Measurements from ENCODE around the gene TTC7B.

TTC7B gene

GRCh38 chr14:90669731-90670130 is 146.5 kb downstream of the TTC7B start:
- no peak overlapping the region for H3K27ac ChIP-seq
- TF ChIP-seq CTCF (conservative IDR thresholded peaks at IDR 0.05) = no peak

GRCh38 chr14:90666571-90666970 is 149.7 kb downstream of the TTC7B start:
- H3K27ac ChIP-seq = peak overlapping the region; percentile 33; the same call in 1 of the 2 replicates
- no peak for TF ChIP-seq CTCF (conservative IDR thresholded peaks at IDR 0.05)

- no peak overlapping the region for H3K27ac ChIP-seq
- no peak for TF ChIP-seq CTCF (conservative IDR thresholded peaks at IDR 0.05)
Measured at GRCh38 chr14:90665321-90666000, 150.8 kb downstream of the TTC7B start.

GRCh38 chr14:90664911-90665310 is 151.3 kb downstream of the TTC7B start:
- no peak overlapping the region for H3K27ac ChIP-seq
- TF ChIP-seq CTCF (conservative IDR thresholded peaks at IDR 0.05) = no peak

- TF ChIP-seq CTCF (conservative IDR thresholded peaks at IDR 0.05) = no peak
- H3K27ac ChIP-seq = no peak overlapping the region
Measured at GRCh38 chr14:90663680-90664079, 152.6 kb downstream of the TTC7B start.

- no peak for TF ChIP-seq CTCF (conservative IDR thresholded peaks at IDR 0.05)
- H3K27ac ChIP-seq = no peak overlapping the region
Measured at GRCh38 chr14:90663140-90663539, 153.1 kb downstream of the TTC7B start.

GRCh38 chr14:90661866-90662265 is 154.4 kb downstream of the TTC7B start:
- no peak overlapping the region for H3K27ac ChIP-seq

More at GRCh38 chr14:90661866-90662265, 154.4 kb downstream of the TTC7B start:
- no peak for TF ChIP-seq CTCF (conservative IDR thresholded peaks at IDR 0.05)
